Adrenal gland (tissue), 5 donors: ENCODE results near the gene OLFM3.

Source experiments
- CTCF ChIP-seq, 6 experiments: fragments of 450-650 bp in 4 of 6; fragments of 200-600 bp in 2 of 6; sonication (generic) in 1 of 6; IDR thresholded peaks; 1 replicate in 5 of 6; 2 replicates in 1 of 6; pipeline versions ENCODE4 v1.5.1 to v1.8.0; 2016 to 2021; ENCODE audit warnings: antibody characterized with exemption in 6 of 6, mild to moderate bottlenecking in 2 of 6, moderate library complexity in 1 of 6
- POLR2A ChIP-seq, 2 donors: fragments of 450-650 bp; IDR thresholded peaks; one replicate each; pipeline ENCODE4 v1.6.1; 2017; ENCODE audit warnings: antibody characterized with exemption in 2 of 2, mild to moderate bottlenecking in 2 of 2, moderate library complexity in 1 of 2
- donor health status: DM: no; HTN: no; CAD: no.

- TF ChIP-seq CTCF (IDR thresholded peaks at IDR 0.05) = no peak
- TF ChIP-seq POLR2A (IDR thresholded peaks at IDR 0.05) = no peak
These were observed 25.4 kb downstream of the OLFM3 start for GRCh38 chr1:101971304-101971703.
